GM23338 (cell line): ENCODE results near the gene XXYLT1. TPM values are rescaled to one million over a fixed set of nuclear protein-coding genes. Genes with fewer than 3 reads are reported as not detected.

ENCODE experiments used
- ATAC-seq: fragments of 200-7000 bp; cut with Tn5 transposase; 3 replicates; pipeline ENCODE4 v1.9.1; 2020
- DNase-seq: peaks from one replicate; pipeline ENCODE4 v3.0.0-alpha.2; 2015; ENCODE audit warnings: low spot score
- H2AFZ ChIP-seq: fragments of 200-600 bp; sonication (generic); 2 replicates; pipeline ENCODE4 v1.8.0; 2016; ENCODE audit warnings: antibody characterized with exemption, mild to moderate bottlenecking, moderate library complexity
- H3F3A ChIP-seq: fragments of 200-600 bp; sonication (generic); replicated peaks from 2 replicates; pipeline ENCODE4 v1.8.0; 2017; ENCODE audit warnings: antibody characterized with exemption, mixed run types, low read depth
- H3K27ac ChIP-seq: fragments of 200-600 bp; sonication (generic); 2 replicates; pipeline ENCODE4 v1.6.1; 2016; ENCODE audit warnings: low read depth
- H3K27me3 ChIP-seq: fragments of 200-600 bp; sonication (generic); 2 replicates; pipeline ENCODE4 v1.8.0; 2016; ENCODE audit warnings: mild to moderate bottlenecking, mixed run types, moderate library complexity; ENCODE audit not compliant: insufficient read depth
- H3K36me3 ChIP-seq: fragments of 200-600 bp; sonication (generic); 2 replicates; pipeline ENCODE4 v1.8.0; 2016; ENCODE audit warnings: mild to moderate bottlenecking; ENCODE audit not compliant: insufficient read depth
- H3K4me1 ChIP-seq: fragments of 200-600 bp; sonication (generic); 2 replicates; pipeline ENCODE4 v1.8.0; 2016; ENCODE audit warnings: mild to moderate bottlenecking, moderate library complexity; ENCODE audit not compliant: insufficient read depth
- H3K4me2 ChIP-seq: fragments of 200-600 bp; sonication (generic); 2 replicates; pipeline ENCODE4 v1.7.1; 2017; ENCODE audit warnings: mixed run types
- H3K4me3 ChIP-seq: fragments of 200-600 bp; sonication (generic); 2 replicates; pipeline ENCODE4 v1.6.1; 2016; ENCODE audit warnings: mixed run types
- H3K79me2 ChIP-seq: fragments of 200-600 bp; sonication (generic); replicated peaks from 2 replicates; pipeline ENCODE4 v1.8.0; 2017; ENCODE audit warnings: mild to moderate bottlenecking; ENCODE audit not compliant: insufficient read depth
- H3K9me2 ChIP-seq: fragments of 200-600 bp; sonication (generic); 2 replicates; pipeline ENCODE4 v1.8.0; 2017; ENCODE audit not compliant: insufficient read depth
- H4K20me1 ChIP-seq: fragments of 200-600 bp; sonication (generic); replicated peaks from 2 replicates; pipeline ENCODE4 v1.8.0; 2017; ENCODE audit warnings: mild to moderate bottlenecking; ENCODE audit not compliant: insufficient read depth
- H3K27ac Mint-ChIP-seq: 2 replicates; pipeline ENCODE4 v1.8.0; 2020; ENCODE audit warnings: inconsistent platforms, mild to moderate bottlenecking, moderate library complexity, mixed read lengths
- H3K27me3 Mint-ChIP-seq: 3 replicates; pipeline ENCODE4 v1.8.0; 2022; ENCODE audit warnings: low read depth, mild to moderate bottlenecking, moderate library complexity, mixed read lengths, inconsistent platforms; ENCODE audit not compliant: insufficient read depth, poor library complexity
- H3K36me3 Mint-ChIP-seq: 3 replicates; pipeline ENCODE4 v1.8.0; 2021; ENCODE audit warnings: low read depth, mild to moderate bottlenecking, inconsistent platforms, moderate library complexity, mixed read lengths
- H3K4me1 Mint-ChIP-seq: 3 replicates; pipeline ENCODE4 v1.8.0; 2020; ENCODE audit warnings: mild to moderate bottlenecking, inconsistent platforms, mixed read lengths
- H3K4me3 Mint-ChIP-seq: 3 replicates; pipeline ENCODE4 v1.8.0; 2021; ENCODE audit warnings: moderate library complexity, mild to moderate bottlenecking, inconsistent platforms, mixed read lengths
- H3K9me3 Mint-ChIP-seq: 3 replicates; pipeline ENCODE4 v1.8.0; 2020; ENCODE audit warnings: moderate library complexity, mild to moderate bottlenecking, inconsistent platforms, mixed read lengths
- CREB1 ChIP-seq: fragments of 250-450 bp; sonication (Bioruptor Pico); IDR thresholded peaks from 2 replicates; pipeline ENCODE4 v1.5.0; 2020; ENCODE audit warnings: low read depth, mild to moderate bottlenecking, moderate library complexity
- CTCF ChIP-seq, 2 experiments: fragments of 200-600 bp in 1 of 2; sonication (generic) in 1 of 2; conservative IDR thresholded peaks; 2 replicates each; pipeline versions ENCODE4 v1.5.1 to v1.6.1; 2016 to 2017; ENCODE audit warnings: antibody characterized with exemption in 2 of 2, low read depth in 2 of 2, mild to moderate bottlenecking in 2 of 2, moderate library complexity in 1 of 2
- EZH2 ChIP-seq: fragments of 200-600 bp; sonication (generic); IDR thresholded peaks from one replicate; pipeline ENCODE4 v1.8.0; 2017; ENCODE audit warnings: antibody characterized with exemption, mild to moderate bottlenecking, low read depth; ENCODE audit not compliant: unreplicated experiment
- EZH2phosphoT487 ChIP-seq: fragments of 200-600 bp; sonication (generic); IDR thresholded peaks from one replicate; pipeline ENCODE4 v1.8.1; 2018; ENCODE audit warnings: antibody characterized with exemption; ENCODE audit not compliant: unreplicated experiment
- JUNB ChIP-seq: IDR thresholded peaks from one replicate; pipeline ENCODE4 v1.6.1; 2016; ENCODE audit warnings: antibody characterized with exemption; ENCODE audit not compliant: unreplicated experiment
- NANOG ChIP-seq: IDR thresholded peaks from 2 replicates; pipeline ENCODE4 v1.6.1; 2016; ENCODE audit warnings: antibody characterized with exemption, borderline replicate concordance
- POLR2AphosphoS5 ChIP-seq: IDR thresholded peaks from 2 replicates; pipeline ENCODE4 v1.6.1; 2016; ENCODE audit warnings: antibody characterized with exemption, low read depth
- STAT1 ChIP-seq: IDR thresholded peaks from one replicate; pipeline ENCODE4 v1.6.1; 2016; ENCODE audit warnings: antibody characterized with exemption; ENCODE audit not compliant: unreplicated experiment
- ZNF114 ChIP-seq: fragments of 250-450 bp; sonication (Bioruptor Pico); IDR thresholded peaks from 2 replicates; pipeline ENCODE4 v1.5.0; 2020; ENCODE audit warnings: mild to moderate bottlenecking, moderate library complexity
- ZNF331 ChIP-seq: fragments of 250-450 bp; sonication (Bioruptor Pico); IDR thresholded peaks from 2 replicates; pipeline ENCODE4 v1.5.0; 2020; ENCODE audit warnings: low read depth, mild to moderate bottlenecking, moderate library complexity
- ZNF462 ChIP-seq: fragments of 250-450 bp; sonication (Bioruptor Pico); IDR thresholded peaks from 2 replicates; pipeline ENCODE4 v1.5.0; 2020; ENCODE audit warnings: mild to moderate bottlenecking, moderate library complexity
- polyA plus RNA-seq: library from polyadenylated mRNA; unstranded; fragments of >200 nt; fragmentation: Nextera tagmentation; extraction: Ambion mirVana; gene quantifications from 2 replicates; pipeline ENCODE4 v1.2.1, GENCODE V29; 2016
- total RNA-seq: library from RNA; depleted of rRNA; stranded (reverse); fragments of >200 nt; shearing (Covaris generic); gene quantifications from 2 replicates; pipeline ENCODE4 v1.2.3, GENCODE V29; 2014
- TF ChIP-seq, protein P1 (sequence below): IDR thresholded peaks from one replicate; pipeline ENCODE4 v1.6.1; 2018; ENCODE audit warnings: antibody characterized with exemption; ENCODE audit not compliant: unreplicated experiment
- TF ChIP-seq, protein P2 (sequence below): IDR thresholded peaks from 2 replicates; pipeline ENCODE4 v1.6.1; 2016; ENCODE audit warnings: antibody characterized with exemption

XXYLT1 gene
- total and polyA plus RNA-seq, 2 experiments from 2014 or later: 13.5 to 34.8 TPM

- Histone ChIP-seq H4K20me1 (no peaks in the 10 kb centered on the region), H3K27me3 (no peaks in the 10 kb centered on the region), H3K4me3 (no peak overlapping the region), H3K4me2 (no peak overlapping the region), H3K79me2 (no peaks in the 10 kb centered on the region), H3K4me1 (no peaks in the 10 kb centered on the region), H2AFZ (no peak overlapping the region), H3F3A (no peaks in the 10 kb centered on the region), H3K27ac (no peak overlapping the region), H3K9me2 (no peaks in the 10 kb centered on the region), H3K36me3 (no peaks in the 10 kb centered on the region)
- peaks cover 8% of the 10 kb centered on the region for H3K27me3 Mint-ChIP-seq
- H3K4me1 Mint-ChIP-seq: peaks cover 14% of the 10 kb centered on the region
- H3K9me3 Mint-ChIP-seq: peaks cover 14% of the 10 kb centered on the region
- TF ChIP-seq STAT1 (no peak), ZNF462 (CRISPR knock-in tag) (no peak), CTCF (conservative IDR thresholded peaks at IDR 0.05; ENCODE audit: low read depth in 2 of 2) (no peak), EZH2phosphoT487 (no peak), ZNF114 (CRISPR knock-in tag) (no peak), POLR2AphosphoS5 (no peak), NANOG (no peak), CREB1 (CRISPR knock-in tag) (no peak), JUNB (no peak), ZNF331 (no peak), EZH2 (no peak)
- TF ChIP-seq, protein P1, sequence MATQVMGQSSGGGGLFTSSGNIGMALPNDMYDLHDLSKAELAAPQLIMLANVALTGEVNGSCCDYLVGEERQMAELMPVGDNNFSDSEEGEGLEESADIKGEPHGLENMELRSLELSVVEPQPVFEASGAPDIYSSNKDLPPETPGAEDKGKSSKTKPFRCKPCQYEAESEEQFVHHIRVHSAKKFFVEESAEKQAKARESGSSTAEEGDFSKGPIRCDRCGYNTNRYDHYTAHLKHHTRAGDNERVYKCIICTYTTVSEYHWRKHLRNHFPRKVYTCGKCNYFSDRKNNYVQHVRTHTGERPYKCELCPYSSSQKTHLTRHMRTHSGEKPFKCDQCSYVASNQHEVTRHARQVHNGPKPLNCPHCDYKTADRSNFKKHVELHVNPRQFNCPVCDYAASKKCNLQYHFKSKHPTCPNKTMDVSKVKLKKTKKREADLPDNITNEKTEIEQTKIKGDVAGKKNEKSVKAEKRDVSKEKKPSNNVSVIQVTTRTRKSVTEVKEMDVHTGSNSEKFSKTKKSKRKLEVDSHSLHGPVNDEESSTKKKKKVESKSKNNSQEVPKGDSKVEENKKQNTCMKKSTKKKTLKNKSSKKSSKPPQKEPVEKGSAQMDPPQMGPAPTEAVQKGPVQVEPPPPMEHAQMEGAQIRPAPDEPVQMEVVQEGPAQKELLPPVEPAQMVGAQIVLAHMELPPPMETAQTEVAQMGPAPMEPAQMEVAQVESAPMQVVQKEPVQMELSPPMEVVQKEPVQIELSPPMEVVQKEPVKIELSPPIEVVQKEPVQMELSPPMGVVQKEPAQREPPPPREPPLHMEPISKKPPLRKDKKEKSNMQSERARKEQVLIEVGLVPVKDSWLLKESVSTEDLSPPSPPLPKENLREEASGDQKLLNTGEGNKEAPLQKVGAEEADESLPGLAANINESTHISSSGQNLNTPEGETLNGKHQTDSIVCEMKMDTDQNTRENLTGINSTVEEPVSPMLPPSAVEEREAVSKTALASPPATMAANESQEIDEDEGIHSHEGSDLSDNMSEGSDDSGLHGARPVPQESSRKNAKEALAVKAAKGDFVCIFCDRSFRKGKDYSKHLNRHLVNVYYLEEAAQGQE: no peak
- TF ChIP-seq, protein P2, sequence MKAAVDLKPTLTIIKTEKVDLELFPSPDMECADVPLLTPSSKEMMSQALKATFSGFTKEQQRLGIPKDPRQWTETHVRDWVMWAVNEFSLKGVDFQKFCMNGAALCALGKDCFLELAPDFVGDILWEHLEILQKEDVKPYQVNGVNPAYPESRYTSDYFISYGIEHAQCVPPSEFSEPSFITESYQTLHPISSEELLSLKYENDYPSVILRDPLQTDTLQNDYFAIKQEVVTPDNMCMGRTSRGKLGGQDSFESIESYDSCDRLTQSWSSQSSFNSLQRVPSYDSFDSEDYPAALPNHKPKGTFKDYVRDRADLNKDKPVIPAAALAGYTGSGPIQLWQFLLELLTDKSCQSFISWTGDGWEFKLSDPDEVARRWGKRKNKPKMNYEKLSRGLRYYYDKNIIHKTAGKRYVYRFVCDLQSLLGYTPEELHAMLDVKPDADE: no peak
- no peak for DNase-seq
- no peak overlapping the region for H3K4me3 Mint-ChIP-seq
- no peak overlapping the region for H3K27ac Mint-ChIP-seq
- peaks cover 34% of the 10 kb centered on the region for H3K36me3 Mint-ChIP-seq
- ATAC-seq: no peak
Measured at GRCh38 chr3:195065142-195065863, 205.7 kb downstream of the XXYLT1 start.
